Hepatic stellate cell (primary cell): ENCODE data around the gene STK4.

Experiments used
- DNase-seq: peaks from one replicate; pipeline ENCODE4 v3.0.0; 2011; ENCODE audit warnings: low spot score

STK4 gene

GRCh38 chr20:44954211-44954610, 12.1 kb upstream of the STK4 start:
- DNase-seq: no peak

GRCh38 chr20:44955270-44955669, 11.0 kb upstream of the STK4 start:
- no peak for DNase-seq

DNA sequence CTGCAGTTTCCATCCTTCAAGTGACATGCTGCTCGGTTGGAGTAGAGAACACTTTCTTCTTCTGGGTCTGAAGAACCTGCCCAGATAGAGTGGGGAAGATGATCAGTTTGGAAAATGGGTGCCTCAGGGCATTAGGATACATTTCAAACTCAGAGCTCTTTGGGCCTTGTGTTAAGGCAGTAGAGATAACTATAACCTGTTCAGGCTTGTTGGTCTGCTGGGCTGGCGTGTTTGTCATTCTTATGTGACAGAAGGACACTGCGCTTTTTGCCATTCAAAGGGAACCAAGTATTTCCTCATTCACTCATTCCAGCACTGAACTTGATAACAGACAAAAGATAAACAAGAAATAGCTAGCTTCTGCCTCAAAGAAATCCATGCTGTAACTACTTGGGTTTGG, 9.9 kb upstream of the STK4 start:
- no peak for DNase-seq

DNA sequence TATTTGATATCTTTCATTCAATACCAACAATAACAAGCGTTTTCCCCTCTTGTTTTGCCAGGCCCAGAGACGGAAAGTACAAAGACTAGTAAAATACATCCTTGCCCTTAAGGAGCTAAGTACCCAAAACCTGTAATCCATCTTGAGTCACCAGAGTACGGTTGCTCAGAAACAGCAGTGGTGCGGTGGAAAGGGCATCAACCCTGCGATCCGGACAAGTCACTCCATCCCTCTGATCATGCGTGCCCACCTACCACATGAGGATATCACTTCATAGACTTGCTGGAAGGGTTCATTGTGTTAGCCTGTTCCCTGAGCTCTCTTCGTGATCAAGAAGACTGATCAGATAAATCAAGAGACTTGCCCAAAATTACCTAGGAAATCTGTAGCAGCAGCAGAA, 8.0 kb upstream of the STK4 start:
- no peak for DNase-seq

GRCh38 chr20:44959082-44959637, 7.2 kb upstream of the STK4 start:
- no peak for DNase-seq

DNA sequence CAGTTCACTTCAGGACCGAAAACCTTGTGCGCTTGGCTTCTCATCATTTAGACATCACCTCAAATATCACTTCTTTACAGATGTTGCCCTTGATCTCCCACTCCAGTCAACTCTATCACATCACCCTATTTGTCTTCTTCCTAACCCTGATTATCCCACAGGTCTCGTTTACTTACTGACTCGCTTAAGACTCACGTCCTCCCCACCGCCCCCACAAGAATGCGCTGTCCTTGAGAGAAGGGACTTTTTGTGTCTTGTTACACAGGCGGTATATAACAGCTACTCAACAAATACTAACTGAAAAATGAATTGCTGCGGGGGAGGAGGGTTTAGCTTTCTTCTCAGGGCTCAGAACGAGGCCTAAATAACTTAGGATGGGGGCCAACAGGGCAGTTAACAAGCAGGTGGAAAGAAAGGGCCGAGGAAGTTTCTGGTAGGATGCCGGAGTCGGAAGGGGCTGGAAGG, 6.6 kb upstream of the STK4 start:
- DNase-seq: peak; percentile 56

- DNase-seq: peak; percentile 96
Measured at GRCh38 chr20:44960103-44960852, 6.0 kb upstream of the STK4 start, which contains the start of gene TOMM34. TSS of gene TOMM34 (minus strand) at chr20:44960397. CDS start at chr20:44960333, 64 bp downstream.

DNA sequence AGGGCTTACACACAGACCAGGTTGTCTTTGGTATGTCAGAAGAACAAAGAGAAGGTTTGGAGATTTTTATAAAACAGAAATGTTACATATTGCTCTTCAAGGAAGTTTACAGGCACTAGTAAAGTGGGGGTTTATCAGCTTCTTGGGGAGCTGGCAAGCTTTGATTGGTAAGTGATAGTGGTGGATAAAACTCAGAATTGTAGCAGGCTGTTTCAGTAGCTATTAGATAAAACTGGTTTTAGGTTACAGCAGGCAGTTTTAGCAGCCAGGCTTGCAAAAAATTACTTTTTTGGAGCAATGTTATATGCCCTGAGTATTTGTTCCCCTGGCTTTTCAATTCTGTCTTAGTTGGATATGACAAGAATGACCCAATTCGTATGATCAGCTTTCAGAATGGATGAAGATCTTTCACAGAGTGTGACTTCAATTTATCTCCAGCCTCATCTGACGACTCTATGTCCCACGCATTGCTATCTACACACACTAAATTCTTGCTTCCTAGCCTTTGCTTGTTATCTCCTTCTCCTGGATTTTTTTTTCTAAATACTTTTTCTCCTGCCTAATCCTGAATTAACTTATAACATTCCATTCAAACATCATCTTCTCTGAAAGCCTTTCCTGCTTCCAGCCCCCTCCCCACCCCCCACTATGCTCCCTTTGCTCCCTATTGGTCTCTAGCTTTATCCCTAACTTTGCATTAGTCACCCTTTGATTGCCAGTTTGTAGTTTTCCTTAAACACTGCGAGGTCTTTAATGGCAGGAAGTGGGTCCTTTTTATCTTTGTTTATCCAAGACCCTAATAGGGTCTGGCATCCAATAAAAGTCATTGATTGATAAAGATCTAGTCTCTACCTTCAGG, 5.1 kb upstream of the STK4 start:
- no peak for DNase-seq

DNA sequence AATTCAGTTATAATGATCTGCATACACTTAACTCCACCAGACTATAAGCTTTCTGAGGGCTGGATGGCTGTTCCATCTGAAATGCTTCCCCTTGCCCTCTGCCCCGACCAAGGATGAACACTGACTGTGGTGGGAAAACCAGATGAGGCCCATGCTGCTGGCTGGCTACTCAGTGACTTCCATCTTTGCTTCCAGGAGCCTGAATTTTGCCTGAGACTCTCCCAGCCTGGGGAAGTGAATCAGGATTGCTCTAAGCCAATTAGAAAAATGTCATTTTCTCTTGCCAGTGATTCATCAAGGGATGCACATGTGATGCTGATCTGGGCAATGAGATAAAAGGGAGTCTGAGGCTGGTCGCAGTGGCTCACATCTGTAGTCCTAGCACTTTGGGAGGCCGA, 4.4 kb upstream of the STK4 start:
- peak; percentile 50 for DNase-seq

DNA sequence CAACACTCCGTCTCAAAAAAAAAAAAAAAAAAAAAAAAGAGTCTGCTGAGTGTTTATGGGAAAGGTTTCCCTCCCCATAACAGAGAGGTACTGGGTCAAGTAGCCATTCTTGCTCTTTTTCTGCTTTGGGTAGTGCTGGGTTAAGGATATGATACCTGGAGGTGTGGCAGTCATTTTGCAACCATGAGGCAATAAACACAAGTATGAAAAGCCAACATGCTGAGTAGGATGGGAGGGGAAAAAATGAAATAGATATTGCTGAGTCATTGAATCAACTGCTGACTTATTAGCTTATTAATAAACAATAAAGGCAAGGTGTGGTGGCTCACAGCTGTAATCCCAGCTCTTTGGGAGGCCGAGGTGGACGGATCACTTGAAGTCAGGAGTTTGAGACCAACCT, 3.8 kb upstream of the STK4 start:
- DNase-seq: no peak

GRCh38 chr20:44963325-44964215, 2.7 kb upstream of the STK4 start:
- DNase-seq: no peak

GRCh38 chr20:44965651-44966029, 672 bp upstream of the STK4 start:
- DNase-seq: no peak

DNA sequence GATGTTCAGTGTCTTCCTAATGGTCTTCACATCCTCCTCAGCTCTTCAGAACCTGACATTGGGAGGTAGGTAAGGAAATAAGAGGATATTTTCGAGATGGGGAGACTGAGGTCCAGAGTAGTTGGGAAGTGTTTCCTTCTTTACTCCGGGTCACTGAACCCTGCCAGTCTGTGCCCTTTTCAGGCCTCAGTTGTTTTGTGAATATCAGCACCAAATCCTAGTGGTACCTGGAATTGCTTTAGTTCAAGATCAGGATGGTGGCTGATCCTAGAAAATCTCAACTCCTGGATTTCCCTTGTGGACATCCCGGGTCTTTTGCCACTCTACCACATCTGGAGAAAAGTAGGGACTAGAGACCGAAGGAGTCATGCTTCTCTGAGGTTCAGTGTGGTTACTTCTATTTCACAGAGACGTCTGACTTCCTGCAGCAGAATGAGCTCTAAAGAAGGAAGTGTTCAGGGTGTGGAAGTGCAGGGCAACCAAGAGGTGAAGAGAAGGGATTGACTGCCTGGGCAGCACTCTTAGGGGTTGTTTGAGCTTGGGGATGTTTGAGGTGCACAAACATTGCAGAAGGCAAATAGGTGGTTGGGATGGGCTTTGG, 995 bp downstream of the STK4 start:
- peak; percentile 11 for DNase-seq

DNA sequence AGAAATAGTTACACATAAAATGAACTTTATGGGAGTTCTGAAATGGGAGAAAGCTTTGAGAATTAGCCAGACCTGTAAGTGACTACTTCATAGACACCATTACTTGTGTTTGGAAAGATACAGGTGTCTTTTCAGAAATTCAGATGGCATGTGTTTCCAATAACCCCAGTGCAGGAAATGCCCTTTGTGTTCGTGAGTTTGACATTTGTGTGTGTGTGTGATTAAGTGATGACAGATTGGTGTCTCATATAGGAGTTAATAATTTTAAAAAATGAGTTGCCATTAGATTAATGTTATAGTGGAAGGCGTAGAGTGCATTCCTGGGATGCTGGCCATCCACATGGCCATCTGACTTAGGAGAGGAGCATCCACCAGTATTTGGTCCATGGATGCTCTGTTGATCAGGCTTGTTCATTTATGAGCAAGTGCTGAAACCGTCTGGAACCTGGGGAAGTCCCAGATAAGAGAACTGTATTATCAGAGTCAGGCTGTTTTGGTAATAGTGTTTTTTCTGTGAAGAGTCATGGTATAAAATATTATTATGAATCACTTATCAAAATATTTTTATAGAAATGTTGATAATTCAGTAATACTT, 3.1 kb downstream of the STK4 start:
- DNase-seq: no peak

GRCh38 chr20:44970243-44970757, 4.0 kb downstream of the STK4 start:
- DNase-seq: no peak

DNA sequence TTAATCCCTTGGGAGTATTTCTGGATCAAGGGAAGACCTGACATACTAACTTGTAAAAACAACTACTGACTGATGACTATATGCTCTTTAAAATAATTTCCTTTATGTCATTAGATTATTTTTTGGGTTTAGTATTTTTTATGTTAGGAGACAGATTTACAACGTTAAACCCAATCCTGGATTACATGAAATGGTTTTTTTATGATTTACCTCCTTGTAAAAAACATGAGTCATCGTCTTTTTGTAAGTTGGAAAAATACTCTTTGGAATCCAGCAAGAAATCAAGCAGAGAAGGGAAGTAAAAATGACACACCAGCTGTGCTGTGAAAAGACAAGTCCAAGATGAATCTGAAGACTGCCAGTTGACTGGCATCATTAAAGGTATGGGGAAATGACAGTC, 6.7 kb downstream of the STK4 start:
- DNase-seq: peak; percentile 12

DNA sequence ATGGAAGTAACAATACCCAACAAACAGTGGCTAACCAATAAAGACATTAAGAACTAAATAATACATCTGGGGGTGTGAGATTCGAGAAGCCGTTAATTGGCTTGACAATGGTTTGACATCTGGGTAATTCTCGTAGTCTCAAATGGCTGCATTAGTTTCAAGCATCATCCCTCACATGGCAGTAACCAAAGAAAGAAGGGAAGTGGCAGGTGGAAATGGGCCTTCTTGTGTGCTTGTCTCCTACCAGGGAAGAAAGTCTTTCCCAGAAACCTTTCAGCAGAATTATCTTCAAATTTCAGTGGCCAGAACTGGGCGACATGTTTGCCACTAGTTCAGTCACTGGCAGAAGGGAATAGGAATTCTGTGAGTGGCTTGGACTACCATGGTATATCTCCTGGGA, 10.4 kb downstream of the STK4 start:
- no peak for DNase-seq

- peak; percentile 36 for DNase-seq
Measured at GRCh38 chr20:44979090-44979621, 12.8 kb downstream of the STK4 start.

DNA sequence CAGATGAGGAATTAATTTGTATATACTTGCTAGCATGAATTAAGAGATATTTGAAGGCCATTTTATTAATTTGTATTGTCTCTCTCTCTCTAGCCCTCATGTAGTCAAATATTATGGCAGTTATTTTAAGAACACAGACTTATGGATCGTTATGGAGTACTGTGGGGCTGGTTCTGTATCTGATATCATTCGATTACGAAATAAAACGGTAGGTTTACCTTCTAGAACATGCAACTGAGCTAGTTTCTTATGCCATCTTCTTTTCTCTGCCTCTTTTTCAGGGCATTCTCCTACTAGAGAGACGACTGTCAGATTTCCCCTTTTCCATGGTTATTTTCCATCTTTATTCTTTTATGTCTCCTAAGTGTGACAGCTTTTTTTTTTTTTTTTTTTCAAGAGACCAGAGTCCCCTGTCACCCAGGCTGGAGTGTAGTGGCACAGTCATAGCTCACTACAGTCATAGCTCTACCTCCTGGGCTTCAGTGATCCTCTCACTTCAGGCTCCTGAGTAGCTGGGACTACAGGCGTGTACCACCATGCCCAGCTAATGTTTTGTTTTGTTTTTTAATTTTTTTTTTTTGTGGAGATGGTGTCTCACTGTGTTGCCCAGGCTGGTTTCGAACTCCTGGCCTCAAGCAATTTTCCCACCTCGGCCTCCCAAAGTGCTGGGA, 15.6 kb downstream of the STK4 start:
- no peak for DNase-seq

DNA sequence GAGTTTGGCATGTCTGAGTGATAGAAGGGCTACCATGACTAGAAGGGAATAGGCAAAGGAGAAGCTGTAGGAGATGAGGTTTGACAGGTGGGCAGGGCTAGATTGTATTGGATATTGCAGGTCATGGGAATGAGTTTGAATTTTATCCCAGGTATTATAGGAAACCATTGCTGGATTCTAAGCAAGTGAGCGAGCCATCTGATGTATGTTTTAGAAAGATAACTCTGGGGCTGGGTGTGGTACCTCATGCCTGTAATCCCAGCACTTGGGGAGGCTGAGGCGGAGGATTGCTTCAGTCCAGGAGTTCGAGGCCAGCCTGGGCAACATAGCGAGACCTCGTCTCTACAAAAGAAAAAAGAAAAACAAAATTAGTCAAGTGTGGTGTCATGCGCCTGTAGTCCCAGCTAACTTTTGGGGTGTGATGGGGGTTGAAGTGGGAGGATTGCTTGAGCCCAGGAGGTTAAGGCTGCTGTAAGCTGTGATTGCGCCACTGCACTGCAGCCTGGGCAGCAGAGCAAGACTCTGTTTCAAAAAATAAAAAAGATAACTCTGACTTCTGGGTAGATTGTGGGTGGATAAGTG, 16.9 kb downstream of the STK4 start:
- no peak for DNase-seq
